ENCODE data around the gene DARS2. TPM values are rescaled to one million over a fixed set of nuclear protein-coding genes. Genes with fewer than 3 reads are reported as not detected.

The DARS2 gene
- total RNA-seq, 1 experiment from 2014 or later = 25.6 TPM

GRCh38 chr1:173852105-173852504, 27.6 kb downstream of the DARS2 start:
- H2AFZ ChIP-seq (ENCODE audit: low read depth, low read length, poor library complexity, severe bottlenecking) = no peak overlapping the region
- H3K4me1 ChIP-seq (ENCODE audit: control insufficient read depth in 1 of 2, insufficient read depth in 2 of 2, low read length in 2 of 2) = no peaks in the 10 kb centered on the region
- CTCF ChIA-PET = interaction anchor here (0.7 kb wide), 1 partner anchor 366 kb away, joined by 3 read pairs; no protein-coding TSS in a partner anchor
- TF ChIP-seq SRF (IDR thresholded peaks at IDR 0.05; ENCODE audit: low read depth) (no peak), RAD21 (IDR thresholded peaks at IDR 0.05; ENCODE audit: low read depth) (no peak), FOSL1 (IDR thresholded peaks at IDR 0.05; ENCODE audit: low read depth) (no peak), ATF3 (IDR thresholded peaks at IDR 0.05) (no peak), REST (IDR thresholded peaks at IDR 0.05; ENCODE audit: low read depth) (no peak), EGR1 (IDR thresholded peaks at IDR 0.05; ENCODE audit: low read depth) (no peak), ZFX (IDR thresholded peaks at IDR 0.05) (no peak), EZH2 (IDR thresholded peaks at IDR 0.05) (no peak), ZBTB33 (IDR thresholded peaks at IDR 0.05; ENCODE audit: extremely low read depth, insufficient replicate concordance, low read length) (no peak), SP1 (IDR thresholded peaks at IDR 0.05; ENCODE audit: low read depth) (no peak), ZNF274 (IDR thresholded peaks at IDR 0.05; ENCODE audit: low read depth, low read length) (no peak)
- TF ChIP-seq, protein P1, sequence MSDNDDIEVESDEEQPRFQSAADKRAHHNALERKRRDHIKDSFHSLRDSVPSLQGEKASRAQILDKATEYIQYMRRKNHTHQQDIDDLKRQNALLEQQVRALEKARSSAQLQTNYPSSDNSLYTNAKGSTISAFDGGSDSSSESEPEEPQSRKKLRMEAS (IDR thresholded peaks at IDR 0.05) = no peak
- intact Hi-C loops (cut with micrococcal nuclease) = no loop called here
- BruUV-seq (replicated peaks) = no TSS peak
- no peaks in the 10 kb centered on the region for H3K79me2 ChIP-seq (ENCODE audit: insufficient read depth, low read length)
- no peaks in the 10 kb centered on the region for H3K9me3 ChIP-seq (ENCODE audit: control insufficient read depth in 1 of 2, insufficient read depth in 1 of 2, low read depth in 1 of 2, low read length in 2 of 2)
- no peaks in the 10 kb centered on the region for H3K27me3 ChIP-seq (ENCODE audit: insufficient read depth, low read length)
- RAD21 ChIA-PET (ENCODE audit: low non-redundant PET in 1 of 2, low total read pairs in 2 of 2, uncharacterized antibody in 2 of 2, unreplicated experiment in 2 of 2) = no interaction called here
- H3K4me2 ChIP-seq (ENCODE audit: low read length) = no peak overlapping the region
- H3K9ac ChIP-seq (ENCODE audit: low read length) = no peak overlapping the region
- H3K4me3 ChIP-seq (replicated peaks in 1 of 2; ENCODE audit: low read depth in 1 of 2, low read length in 2 of 2) = no peak overlapping the region
- POLR2A ChIA-PET = interaction anchor here (1.2 to 1.6 kb wide), 3 partner anchors 9 to 14 kb away, joined by 4 to 5 read pairs (median 5); no protein-coding TSS in a partner anchor
- no peaks in the 10 kb centered on the region for H3K9me2 ChIP-seq (ENCODE audit: insufficient read depth)
- peaks cover 0 to 16% of the 10 kb centered on the region in 2 experiments; a peak in 2 of 4 replicates for H3K36me3 ChIP-seq (ENCODE audit: control insufficient read depth in 1 of 2, insufficient read depth in 2 of 2, low read length in 2 of 2)
- no peaks in the 10 kb centered on the region; the same call in 1 of the 2 replicates for H4K20me1 ChIP-seq (ENCODE audit: insufficient read depth)
- DNase-seq (ENCODE audit: low read depth, low spot score) (no peak), ATAC-seq (no peak)
- no peak overlapping the region for H3K27ac ChIP-seq (ENCODE audit: low read depth, low read length)

Data from HCT116 (cell line).